ENCODE measurements around the gene CACNG4.

The CACNG4 gene

DNA sequence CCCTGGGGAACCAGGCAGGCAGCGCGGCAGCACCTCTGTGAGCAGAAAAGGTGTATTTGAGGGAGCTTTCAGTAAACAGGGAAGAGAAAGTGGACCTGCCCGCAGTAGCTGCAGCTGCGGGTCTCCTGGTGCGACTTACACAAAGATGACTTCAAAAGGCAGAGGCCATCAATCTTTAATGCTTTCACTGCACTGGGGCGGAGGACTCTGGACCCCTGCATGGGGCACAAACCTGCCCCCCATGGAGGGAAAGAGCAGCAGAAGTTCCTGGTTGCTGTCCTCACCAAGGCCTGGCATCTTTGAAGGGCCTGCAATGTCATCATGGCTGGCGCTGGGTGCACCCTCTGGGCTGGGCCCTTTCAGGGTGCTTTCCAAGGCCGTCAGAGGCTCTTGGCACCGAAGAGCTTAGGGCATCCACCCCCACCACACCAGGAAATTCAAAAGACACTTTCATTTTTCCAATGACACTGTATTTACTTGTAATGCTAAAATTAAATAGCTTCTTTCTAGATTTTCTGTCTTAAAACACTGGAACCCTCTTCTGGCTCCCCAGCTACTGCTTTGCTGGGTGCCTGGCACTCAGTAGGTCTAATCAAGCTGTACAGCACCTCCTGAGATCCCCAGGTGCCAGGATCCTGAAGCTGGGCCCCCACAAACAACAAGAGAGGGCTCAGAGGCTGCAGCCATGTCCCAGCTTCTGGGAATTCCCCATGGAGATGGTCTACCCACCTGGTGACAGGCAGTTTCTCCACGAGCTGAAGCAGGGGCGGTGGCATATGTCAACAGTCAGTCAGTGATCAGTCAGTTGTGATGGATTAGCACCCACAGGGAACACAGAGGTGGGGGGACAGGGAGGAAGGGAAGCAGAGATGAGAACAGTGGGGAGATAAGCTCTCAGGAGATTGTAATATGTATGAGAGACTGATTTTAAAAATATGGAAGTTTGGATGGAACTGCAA, 77.7 kb downstream of the CACNG4 start:
- H3K27ac ChIP-seq (ENCODE audit: low read depth, low read length), result no peak overlapping the region
- no peaks in the 10 kb centered on the region for H3K79me1 ChIP-seq (ENCODE audit: low read length)
- H3K23ac ChIP-seq (ENCODE audit: low read length), result no peak overlapping the region
- H2BK120ac ChIP-seq (ENCODE audit: low read depth, low read length), result no peak overlapping the region
- H3K27me3 ChIP-seq (ENCODE audit: insufficient read depth, low read length, poor library complexity), result no peaks in the 10 kb centered on the region
- no peak overlapping the region for H2BK5ac ChIP-seq (ENCODE audit: low read length)
- no peaks in the 10 kb centered on the region for H3K79me2 ChIP-seq (ENCODE audit: control insufficient read depth, insufficient read depth, low read length)
- no peak overlapping the region for H3K18ac ChIP-seq (ENCODE audit: low read length)
- no peak overlapping the region for H3K9ac ChIP-seq (ENCODE audit: low read length)
- no CpG with 5 or more reads among the region's 11 CpGs for whole genome bisulfite sequencing (ENCODE audit: extremely low coverage, insufficient coverage, low lambda C conversion rate)
- no peak overlapping the region for H2BK15ac ChIP-seq (replicated peaks; ENCODE audit: low read depth)
- no peaks in the 10 kb centered on the region for H3K36me3 ChIP-seq (ENCODE audit: control insufficient read depth, insufficient read depth, low read length)
- H3K4me2 ChIP-seq (ENCODE audit: low read length), result no peak overlapping the region
- H4K8ac ChIP-seq (ENCODE audit: low read depth, low read length), result no peak overlapping the region
- H3K56ac ChIP-seq (ENCODE audit: low read length), result no peak overlapping the region
- no peaks in the 10 kb centered on the region for H3K4me1 ChIP-seq (ENCODE audit: control insufficient read depth, low read depth, low read length)
- no peak overlapping the region for H4K5ac ChIP-seq (ENCODE audit: low read length)
- DNase-seq, result no peak
- no peak overlapping the region for H3K4ac ChIP-seq (ENCODE audit: low read depth, low read length)
- H2AK5ac ChIP-seq (ENCODE audit: low read length), result no peak overlapping the region
- no peak overlapping the region for H3K4me3 ChIP-seq (ENCODE audit: low read length)

DNA sequence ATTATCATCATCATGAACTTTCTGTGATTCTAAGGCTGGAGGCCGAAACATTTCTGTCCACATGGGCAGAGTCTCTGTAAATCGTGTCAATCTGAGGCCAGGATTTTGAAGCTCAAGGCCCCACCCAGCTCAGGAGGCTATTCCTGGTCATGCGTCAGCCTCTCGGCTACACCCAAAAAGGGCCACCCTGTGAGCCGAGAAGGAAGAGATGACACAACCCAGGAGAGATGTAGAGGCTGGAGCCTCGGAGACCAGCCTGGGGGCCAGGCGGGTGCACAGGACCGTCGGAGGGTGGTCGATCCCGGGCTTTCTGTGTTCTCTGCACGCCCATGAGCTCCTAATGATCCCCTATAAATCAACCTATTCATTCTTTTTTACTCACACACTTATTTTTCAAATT, 78.8 kb downstream of the CACNG4 start:
- H2AK5ac ChIP-seq (ENCODE audit: low read length), result no peak overlapping the region
- no peaks in the 10 kb centered on the region for H3K79me2 ChIP-seq (ENCODE audit: control insufficient read depth, insufficient read depth, low read length)
- no peak overlapping the region for H3K4ac ChIP-seq (ENCODE audit: low read depth, low read length)
- H3K4me1 ChIP-seq (ENCODE audit: control insufficient read depth, low read depth, low read length), result no peaks in the 10 kb centered on the region
- no peak overlapping the region for H4K5ac ChIP-seq (ENCODE audit: low read length)
- H2BK5ac ChIP-seq (ENCODE audit: low read length), result no peak overlapping the region
- no peaks in the 10 kb centered on the region for H3K36me3 ChIP-seq (ENCODE audit: control insufficient read depth, insufficient read depth, low read length)
- H3K56ac ChIP-seq (ENCODE audit: low read length), result no peak overlapping the region
- H3K4me2 ChIP-seq (ENCODE audit: low read length), result no peak overlapping the region
- WGBS (ENCODE audit: extremely low coverage, insufficient coverage, low lambda C conversion rate), result no CpG with 5 or more reads among the region's 12 CpGs
- no peak overlapping the region for H3K23ac ChIP-seq (ENCODE audit: low read length)
- no peaks in the 10 kb centered on the region for H3K79me1 ChIP-seq (ENCODE audit: low read length)
- H3K18ac ChIP-seq (ENCODE audit: low read length), result no peak overlapping the region
- H3K4me3 ChIP-seq (ENCODE audit: low read length), result no peak overlapping the region
- no peak for DNase-seq
- no peaks in the 10 kb centered on the region for H3K27me3 ChIP-seq (ENCODE audit: insufficient read depth, low read length, poor library complexity)
- no peak overlapping the region for H3K27ac ChIP-seq (ENCODE audit: low read depth, low read length)
- H2BK15ac ChIP-seq (replicated peaks; ENCODE audit: low read depth), result no peak overlapping the region
- no peak overlapping the region for H2BK120ac ChIP-seq (ENCODE audit: low read depth, low read length)
- no peak overlapping the region for H4K8ac ChIP-seq (ENCODE audit: low read depth, low read length)
- H3K9ac ChIP-seq (ENCODE audit: low read length), result no peak overlapping the region

DNA sequence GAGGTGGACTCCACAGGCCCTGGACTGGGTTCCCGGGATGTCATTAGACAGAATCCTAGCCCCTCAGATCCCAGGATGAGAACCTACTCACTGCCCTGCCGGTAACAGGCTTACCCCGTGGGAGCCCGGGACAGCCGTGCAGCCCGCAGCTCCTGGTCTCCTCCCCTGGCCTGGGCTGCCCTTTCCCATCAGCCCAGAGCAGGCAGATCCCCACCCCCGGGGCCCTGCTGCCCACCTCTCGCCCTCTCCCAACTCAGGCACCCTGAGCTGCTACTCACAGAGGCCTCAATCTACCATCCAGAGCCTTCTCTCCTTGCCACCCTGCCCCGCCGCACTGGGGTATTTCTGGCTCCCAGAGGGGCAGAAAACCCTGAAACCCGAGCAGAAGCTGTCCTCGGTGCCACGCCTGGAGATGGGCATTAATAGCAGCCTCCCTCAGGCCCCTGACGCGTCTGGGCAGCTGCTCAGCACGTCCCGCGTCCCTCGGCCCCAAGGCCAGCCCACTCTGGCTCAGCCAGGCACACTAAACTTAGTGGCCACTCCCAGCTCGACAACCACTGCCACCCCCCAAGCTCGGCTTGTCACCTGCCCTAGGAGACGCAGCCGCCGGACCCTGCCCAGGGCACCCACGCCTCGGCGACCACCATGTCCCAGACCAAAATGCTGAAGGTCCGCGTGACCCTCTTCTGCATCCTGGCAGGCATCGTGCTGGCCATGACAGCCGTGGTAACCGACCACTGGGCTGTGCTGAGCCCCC, 79.7 kb downstream of the CACNG4 start, which contains the start of gene CACNG1:
Gene CACNG1 (plus strand): TSS at position 539 of the 757 bp plus-strand sequence. CDS start 107 bp downstream, at position 646.
- H3K27me3 ChIP-seq (ENCODE audit: insufficient read depth, low read length, poor library complexity), result no peaks in the 10 kb centered on the region
- H3K23ac ChIP-seq (ENCODE audit: low read length), result no peak within 1 kb of the TSS
- no peak within 1 kb of the TSS for H3K4me2 ChIP-seq (ENCODE audit: low read length)
- no peak within 1 kb of the TSS for H3K18ac ChIP-seq (ENCODE audit: low read length)
- DNase-seq, result no peak
- H3K36me3 ChIP-seq (ENCODE audit: control insufficient read depth, insufficient read depth, low read length), result no peaks in the 10 kb centered on the region
- no peak within 1 kb of the TSS for H2BK5ac ChIP-seq (ENCODE audit: low read length)
- H3K79me1 ChIP-seq (ENCODE audit: low read length), result no peaks in the 10 kb centered on the region
- no peak within 1 kb of the TSS for H2BK15ac ChIP-seq (replicated peaks; ENCODE audit: low read depth)
- H3K4me3 ChIP-seq (ENCODE audit: low read length), result no peak within 1 kb of the TSS
- no peak within 1 kb of the TSS for H3K56ac ChIP-seq (ENCODE audit: low read length)
- H3K4ac ChIP-seq (ENCODE audit: low read depth, low read length), result no peak within 1 kb of the TSS
- no peaks in the 10 kb centered on the region for H3K4me1 ChIP-seq (ENCODE audit: control insufficient read depth, low read depth, low read length)
- no peak within 1 kb of the TSS for H4K8ac ChIP-seq (ENCODE audit: low read depth, low read length)
- WGBS (ENCODE audit: extremely low coverage, insufficient coverage, low lambda C conversion rate), result no CpG with 5 or more reads among the region's 32 CpGs
- H2BK120ac ChIP-seq (ENCODE audit: low read depth, low read length), result no peak within 1 kb of the TSS
- H3K79me2 ChIP-seq (ENCODE audit: control insufficient read depth, insufficient read depth, low read length), result no peaks in the 10 kb centered on the region
- H4K5ac ChIP-seq (ENCODE audit: low read length), result no peak within 1 kb of the TSS
- no peak within 1 kb of the TSS for H2AK5ac ChIP-seq (ENCODE audit: low read length)
- no peak within 1 kb of the TSS for H3K27ac ChIP-seq (ENCODE audit: low read depth, low read length)
- H3K9ac ChIP-seq (ENCODE audit: low read length), result no peak within 1 kb of the TSS

DNA sequence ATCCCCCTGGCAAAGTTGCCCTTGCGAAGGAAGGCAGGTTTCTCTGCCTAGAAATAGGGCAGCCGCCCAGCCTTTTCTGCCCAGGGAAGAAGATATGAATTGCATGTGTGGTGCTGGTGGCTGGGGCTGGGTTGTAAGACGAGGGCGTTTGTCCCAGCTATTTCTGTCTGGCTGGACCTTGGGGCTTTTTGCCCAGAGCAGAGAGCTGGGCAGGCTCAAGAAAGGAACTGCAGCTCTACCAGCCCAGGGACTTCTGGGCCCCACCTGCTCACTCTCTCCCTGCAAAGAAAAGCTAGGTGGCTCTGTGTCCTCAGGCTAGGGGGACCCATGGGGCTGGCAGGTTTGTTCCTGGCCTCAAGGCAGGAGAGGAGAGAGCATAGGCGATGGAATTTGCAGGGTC, 80.4 kb downstream of the CACNG4 start:
- Histone ChIP-seq H2AK5ac (ENCODE audit: low read length) (no peak overlapping the region), H4K8ac (ENCODE audit: low read depth, low read length) (no peak overlapping the region), H3K4ac (ENCODE audit: low read depth, low read length) (no peak overlapping the region), H3K23ac (ENCODE audit: low read length) (no peak overlapping the region), H3K79me1 (ENCODE audit: low read length) (no peaks in the 10 kb centered on the region), H3K4me3 (ENCODE audit: low read length) (no peak overlapping the region), H3K4me1 (ENCODE audit: control insufficient read depth, low read depth, low read length) (no peaks in the 10 kb centered on the region), H2BK5ac (ENCODE audit: low read length) (no peak overlapping the region), H3K18ac (ENCODE audit: low read length) (no peak overlapping the region), H3K56ac (ENCODE audit: low read length) (no peak overlapping the region), H3K36me3 (ENCODE audit: control insufficient read depth, insufficient read depth, low read length) (no peaks in the 10 kb centered on the region), H3K9ac (ENCODE audit: low read length) (no peak overlapping the region), H3K27me3 (ENCODE audit: insufficient read depth, low read length, poor library complexity) (no peaks in the 10 kb centered on the region), H3K79me2 (ENCODE audit: control insufficient read depth, insufficient read depth, low read length) (no peaks in the 10 kb centered on the region), H3K27ac (ENCODE audit: low read depth, low read length) (no peak overlapping the region), H3K4me2 (ENCODE audit: low read length) (no peak overlapping the region), H2BK15ac (replicated peaks; ENCODE audit: low read depth) (no peak overlapping the region), H4K5ac (ENCODE audit: low read length) (no peak overlapping the region), H2BK120ac (ENCODE audit: low read depth, low read length) (no peak overlapping the region)
- DNase-seq, result no peak
- no CpG with 5 or more reads among the region's 5 CpGs for WGBS (ENCODE audit: extremely low coverage, insufficient coverage, low lambda C conversion rate)

DNA sequence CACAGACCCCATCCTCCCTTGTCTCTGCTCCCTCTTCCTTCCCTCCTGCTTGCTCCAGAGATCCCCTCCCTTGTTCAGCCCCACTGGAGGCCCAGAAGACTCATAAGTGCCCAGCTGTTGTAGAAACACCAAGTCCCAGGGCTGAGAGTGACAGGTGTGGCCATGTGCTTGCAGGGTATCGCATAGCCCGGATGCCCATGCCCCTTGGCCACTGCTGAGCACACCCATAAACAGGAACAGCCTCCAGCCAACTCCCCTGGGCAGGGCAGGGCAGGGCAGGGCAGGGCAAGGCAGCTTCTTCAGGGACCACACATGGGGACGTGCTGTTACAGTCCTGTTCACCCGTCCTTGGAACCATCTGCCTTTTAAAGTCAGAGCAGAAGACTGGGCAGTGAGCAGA, 81.9 kb downstream of the CACNG4 start:
- DNase-seq, result no peak
- H3K9ac ChIP-seq (ENCODE audit: low read length), result no peak overlapping the region
- no peak overlapping the region for H4K5ac ChIP-seq (ENCODE audit: low read length)
- no peak overlapping the region for H3K4me3 ChIP-seq (ENCODE audit: low read length)
- H3K18ac ChIP-seq (ENCODE audit: low read length), result no peak overlapping the region
- no peaks in the 10 kb centered on the region for H3K36me3 ChIP-seq (ENCODE audit: control insufficient read depth, insufficient read depth, low read length)
- H3K4me2 ChIP-seq (ENCODE audit: low read length), result no peak overlapping the region
- no peak overlapping the region for H3K27ac ChIP-seq (ENCODE audit: low read depth, low read length)
- no peaks in the 10 kb centered on the region for H3K79me2 ChIP-seq (ENCODE audit: control insufficient read depth, insufficient read depth, low read length)
- H3K27me3 ChIP-seq (ENCODE audit: insufficient read depth, low read length, poor library complexity), result no peaks in the 10 kb centered on the region
- no peak overlapping the region for H3K56ac ChIP-seq (ENCODE audit: low read length)
- H3K79me1 ChIP-seq (ENCODE audit: low read length), result no peaks in the 10 kb centered on the region
- H3K23ac ChIP-seq (ENCODE audit: low read length), result no peak overlapping the region
- H4K8ac ChIP-seq (ENCODE audit: low read depth, low read length), result no peak overlapping the region
- no peak overlapping the region for H3K4ac ChIP-seq (ENCODE audit: low read depth, low read length)
- no peak overlapping the region for H2BK15ac ChIP-seq (replicated peaks; ENCODE audit: low read depth)
- no CpG with 5 or more reads among the region's 4 CpGs for WGBS (ENCODE audit: extremely low coverage, insufficient coverage, low lambda C conversion rate)
- H2BK5ac ChIP-seq (ENCODE audit: low read length), result no peak overlapping the region
- no peak overlapping the region for H2BK120ac ChIP-seq (ENCODE audit: low read depth, low read length)
- H3K4me1 ChIP-seq (ENCODE audit: control insufficient read depth, low read depth, low read length), result no peaks in the 10 kb centered on the region
- no peak overlapping the region for H2AK5ac ChIP-seq (ENCODE audit: low read length)

Data from mesendoderm (in vitro differentiated cells).